Fibroblast of villous mesenchyme (primary cell): Measurements from ENCODE around the gene LRCOL1. TPM values are rescaled to one million over a fixed set of nuclear protein-coding genes. Genes with fewer than 3 reads are reported as not detected.

Experiments
- DNase-seq: peaks from one replicate; pipeline ENCODE4 v3.0.0-alpha.2; 2010; ENCODE audit warnings: low read depth
- H3K4me3 ChIP-seq: 2 replicates; pipeline ENCODE4 v1.5.1; 2011; ENCODE audit warnings: low read depth, mild to moderate bottlenecking, low read length
- total RNA-seq: library from RNA; depleted of rRNA; stranded (reverse); fragments of >200 nt; gene quantifications from 2 replicates; pipeline ENCODE4 v1.2.3, GENCODE V29; 2012
- TF ChIP-seq, protein P1 (sequence below): IDR thresholded peaks from 2 replicates; pipeline ENCODE4 v1.5.1; 2012; ENCODE audit warnings: low read depth, mild to moderate bottlenecking, low read length; ENCODE audit not compliant: insufficient read depth

The LRCOL1 gene
- total RNA-seq, 1 donor: not detected

DNA sequence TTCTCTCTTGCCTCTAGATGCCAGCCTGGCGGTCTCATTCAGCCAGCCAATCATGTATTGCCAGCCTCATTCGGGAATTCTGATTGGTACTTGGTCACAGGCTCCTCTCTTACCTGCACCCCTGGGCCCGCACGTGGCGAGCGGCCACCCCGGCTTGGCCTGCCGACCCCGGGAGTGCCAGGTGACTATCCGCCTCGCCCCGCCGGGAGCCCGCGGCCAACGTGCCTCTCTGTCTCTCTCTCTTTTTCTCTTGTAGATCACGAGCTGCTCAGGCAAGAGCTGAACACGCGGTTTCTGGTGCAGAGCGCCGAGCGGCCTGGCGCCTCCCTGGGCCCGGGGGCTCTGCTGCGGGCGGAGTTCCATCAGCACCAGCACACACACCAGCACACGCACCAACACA lies 39.3 kb downstream of the LRCOL1 start:
- TF ChIP-seq, protein P1, sequence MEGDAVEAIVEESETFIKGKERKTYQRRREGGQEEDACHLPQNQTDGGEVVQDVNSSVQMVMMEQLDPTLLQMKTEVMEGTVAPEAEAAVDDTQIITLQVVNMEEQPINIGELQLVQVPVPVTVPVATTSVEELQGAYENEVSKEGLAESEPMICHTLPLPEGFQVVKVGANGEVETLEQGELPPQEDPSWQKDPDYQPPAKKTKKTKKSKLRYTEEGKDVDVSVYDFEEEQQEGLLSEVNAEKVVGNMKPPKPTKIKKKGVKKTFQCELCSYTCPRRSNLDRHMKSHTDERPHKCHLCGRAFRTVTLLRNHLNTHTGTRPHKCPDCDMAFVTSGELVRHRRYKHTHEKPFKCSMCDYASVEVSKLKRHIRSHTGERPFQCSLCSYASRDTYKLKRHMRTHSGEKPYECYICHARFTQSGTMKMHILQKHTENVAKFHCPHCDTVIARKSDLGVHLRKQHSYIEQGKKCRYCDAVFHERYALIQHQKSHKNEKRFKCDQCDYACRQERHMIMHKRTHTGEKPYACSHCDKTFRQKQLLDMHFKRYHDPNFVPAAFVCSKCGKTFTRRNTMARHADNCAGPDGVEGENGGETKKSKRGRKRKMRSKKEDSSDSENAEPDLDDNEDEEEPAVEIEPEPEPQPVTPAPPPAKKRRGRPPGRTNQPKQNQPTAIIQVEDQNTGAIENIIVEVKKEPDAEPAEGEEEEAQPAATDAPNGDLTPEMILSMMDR: no peak
- no peak overlapping the region for H3K4me3 ChIP-seq
- DNase-seq: no peak

DNA sequence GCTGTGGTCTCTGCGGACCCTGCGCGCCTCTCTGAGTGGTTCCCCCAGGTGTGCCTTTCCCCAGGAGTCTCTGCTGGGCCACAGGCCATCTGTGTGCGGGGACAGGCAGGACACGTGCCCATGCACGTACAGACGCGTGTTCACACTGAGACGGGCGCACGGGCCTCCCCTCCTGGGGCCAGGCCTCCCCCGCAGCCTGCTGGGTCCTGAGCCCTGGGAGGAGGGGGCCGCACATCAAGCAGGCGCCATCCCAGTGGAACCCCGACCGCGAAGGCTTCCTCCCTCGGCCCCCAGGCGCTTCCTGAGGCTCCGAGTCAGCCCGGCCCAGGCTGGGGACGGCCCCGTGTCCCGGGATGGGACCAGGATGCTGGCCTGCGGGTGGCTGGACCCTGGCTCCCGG lies 39.7 kb downstream of the LRCOL1 start:
- TF ChIP-seq, protein P1: no peak
- DNase-seq: no peak
- no peak overlapping the region for H3K4me3 ChIP-seq

DNA sequence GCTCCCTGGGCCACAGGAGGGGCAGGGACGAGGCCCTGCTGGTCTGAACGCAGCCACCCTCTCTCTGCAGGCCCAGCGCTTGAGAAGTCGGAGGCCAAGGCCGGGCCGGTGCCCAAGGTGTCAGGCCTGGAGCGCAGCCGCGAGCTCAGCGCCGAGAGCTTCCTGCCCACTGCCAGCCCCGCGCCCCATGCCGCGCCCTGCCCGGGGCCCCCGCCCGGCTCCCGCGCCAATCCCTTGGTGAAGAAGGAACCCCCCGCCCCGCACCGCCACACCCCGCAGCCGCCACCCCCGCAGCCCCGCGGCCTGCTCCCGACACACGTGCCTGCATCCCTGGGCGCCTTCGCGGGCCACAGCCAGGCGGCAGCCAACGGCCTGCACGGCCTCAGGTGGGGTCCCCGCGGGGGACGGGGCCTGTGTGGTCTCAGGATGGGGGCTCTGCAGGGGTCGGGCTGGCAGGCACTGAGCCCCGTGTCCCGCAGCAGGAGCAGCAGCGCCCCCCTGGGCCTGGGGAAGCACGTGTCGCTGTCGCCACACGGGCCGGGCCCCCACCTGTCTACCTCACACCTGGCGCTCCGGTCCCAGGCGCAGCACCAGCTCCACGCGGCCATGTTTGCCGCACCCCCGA lies 40.4 kb downstream of the LRCOL1 start:
- H3K4me3 ChIP-seq: no peak overlapping the region
- TF ChIP-seq, protein P1: no peak
- no peak for DNase-seq

DNA sequence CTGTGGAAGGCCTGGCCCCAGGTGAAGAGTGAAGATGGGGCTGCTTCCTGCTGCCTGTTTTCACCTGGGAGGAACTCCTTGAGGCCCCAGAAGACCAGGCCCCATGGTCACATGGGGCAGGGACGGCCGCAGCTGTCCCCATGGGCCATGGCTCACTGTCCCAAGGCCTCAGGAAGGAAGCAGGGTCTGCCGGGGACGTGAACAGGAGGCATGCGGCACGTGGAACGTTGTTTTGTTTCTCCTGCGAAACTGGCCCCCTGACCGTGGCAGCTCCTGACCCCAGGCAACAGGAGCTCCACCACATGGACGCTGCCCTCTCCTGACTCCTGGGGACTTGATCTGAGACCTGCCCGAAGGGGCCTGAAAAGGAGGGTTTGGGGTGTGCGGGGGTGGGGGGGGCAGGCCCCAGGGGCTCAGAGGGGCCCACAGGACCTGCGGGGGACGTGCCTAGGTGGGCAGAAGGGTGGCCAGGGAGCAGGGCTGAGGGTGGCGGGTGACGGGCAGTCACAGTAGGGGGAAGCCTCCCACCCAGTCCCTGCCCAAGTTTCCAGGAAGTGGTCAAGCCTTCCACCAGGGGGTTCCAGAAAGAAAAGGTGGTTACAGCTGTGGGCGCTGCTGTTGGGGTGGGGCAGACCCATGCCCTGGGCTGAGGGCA lies 41.4 kb downstream of the LRCOL1 start:
- TF ChIP-seq, protein P1: no peak

DNA sequence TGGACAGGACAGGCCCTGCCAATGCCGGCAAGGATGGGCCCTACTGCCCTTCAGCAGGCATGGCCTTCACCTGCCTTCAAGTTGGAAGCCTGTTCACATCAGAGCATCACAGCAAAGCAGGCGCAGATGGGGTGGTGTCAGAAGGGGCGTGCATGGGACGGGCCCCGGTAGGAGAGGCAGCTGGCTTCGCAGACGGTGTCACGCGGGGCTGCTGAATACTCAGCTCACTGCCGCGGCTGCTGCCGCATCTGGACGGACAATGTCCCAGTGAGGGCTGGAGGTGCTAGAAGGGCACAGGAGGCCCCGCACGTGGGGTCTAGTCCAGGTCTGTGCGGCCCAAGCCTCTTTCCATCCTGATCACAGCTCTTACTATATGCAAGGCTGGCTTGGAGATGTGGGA lies 42.1 kb downstream of the LRCOL1 start:
- no peak for DNase-seq
- TF ChIP-seq, protein P1: no peak
- no peak overlapping the region for H3K4me3 ChIP-seq

More for the DNA sequence above, 41.4 kb downstream of the LRCOL1 start:
- DNase-seq: no peak
- no peak overlapping the region for H3K4me3 ChIP-seq

DNA sequence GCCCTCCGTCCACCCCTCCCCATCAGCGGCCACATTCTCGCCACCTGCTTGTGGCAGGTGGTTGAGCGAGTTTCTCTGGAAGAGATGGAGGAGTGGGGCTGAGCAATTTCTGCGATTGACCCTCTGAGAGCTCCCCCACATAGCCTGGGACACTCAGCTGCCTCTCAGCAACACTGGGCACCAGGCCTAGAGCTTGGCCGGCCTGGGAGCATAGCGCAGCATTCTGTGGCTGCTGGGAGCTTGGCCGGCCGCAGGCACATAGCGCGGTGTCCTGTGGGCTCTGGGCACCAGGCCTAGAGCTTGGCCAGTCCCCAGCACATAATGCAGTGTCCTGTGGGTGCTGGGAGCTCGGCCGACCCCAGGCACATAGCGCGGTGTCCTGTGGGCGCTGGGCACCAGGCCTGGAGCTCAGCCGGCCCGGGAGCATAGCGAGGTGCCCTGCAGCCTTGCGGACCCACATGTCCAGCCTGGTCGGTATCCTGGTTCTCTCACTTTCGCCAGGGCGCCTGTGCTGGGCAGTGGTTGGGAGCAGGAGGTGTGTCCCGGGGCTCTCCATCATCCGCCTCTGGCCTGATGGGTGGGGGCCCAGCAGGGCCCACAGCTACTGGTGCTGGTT lies 43.8 kb downstream of the LRCOL1 start:
- TF ChIP-seq, protein P1: no peak
- H3K4me3 ChIP-seq: no peak overlapping the region
- DNase-seq: no peak
